GM12892 (cell line): Measurements from ENCODE around the gene HLA-DQB1.

ENCODE experiments used
- POLR2AphosphoS5 ChIP-seq: IDR thresholded peaks from 2 replicates; pipeline ENCODE4 v1.6.1; 2011; ENCODE audit warnings: low read depth, low read length, control low read depth
- TAF1 ChIP-seq: IDR thresholded peaks from 2 replicates; pipeline ENCODE4 v1.6.1; 2011; ENCODE audit warnings: low read depth, mild to moderate bottlenecking, control low read depth, low read length, borderline replicate concordance

DNA sequence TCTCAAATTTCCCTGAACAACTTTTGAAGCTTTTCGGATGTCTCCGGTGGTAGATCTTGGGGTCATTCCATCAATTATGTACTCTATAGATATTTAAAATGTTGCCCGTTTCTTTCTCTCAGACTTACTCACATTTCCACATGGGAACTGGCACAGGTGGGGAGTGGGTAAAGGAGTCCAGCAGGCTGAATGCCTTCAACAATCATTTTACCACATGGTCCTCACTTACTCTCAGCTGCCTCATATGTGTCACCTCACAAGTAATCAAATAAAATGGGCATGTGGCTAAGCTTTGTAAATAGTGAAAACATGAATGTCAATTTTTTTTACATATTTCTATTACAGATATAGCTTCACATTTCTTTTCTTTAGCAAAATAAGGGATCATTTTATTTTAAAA lies 28.6 kb downstream of the HLA-DQB1 start:
- TF ChIP-seq TAF1: no peak
- TF ChIP-seq POLR2AphosphoS5: no peak; the same call in 1 of the 2 replicates
